A549 (cell line): Measurements from ENCODE around the gene MEMO1. TPM values are rescaled to one million over a fixed set of nuclear protein-coding genes. Genes with fewer than 3 reads are reported as not detected.
"Not testable (repeated sequence)": the region's sequence is repeated elsewhere in the genome, so short reads cannot be mapped to it uniquely, and the experiment has no call there.

Source experiments
- ATAC-seq, 2 experiments: fragments of 200-7000 bp in 1 of 2; fragments of >200 bp in 1 of 2; cut with Nextera tagmentation in 1 of 2; cut with Tn5 transposase in 1 of 2; 3 replicates each; pipeline versions ENCODE4 v1.8.0 to v1.9.1; 2018 to 2020; ENCODE audit warnings: mild to moderate bottlenecking in 1 of 2, moderate library complexity in 1 of 2
- CTCF ChIA-PET: fragments of 300-600 bp; sonication (Branson Sonifier 250); formaldehyde crosslinking; extraction: SDS; loops from one replicate; lab custom pipeline; 2021; ENCODE audit warnings: antibody characterized with exemption, inconsistent platforms; lab: Yijun Ruan, JAX
- POLR2A ChIA-PET: fragments of 350-600 bp; formaldehyde crosslinking; extraction: SDS; loops from one replicate; lab custom pipeline; 2021; ENCODE audit warnings: antibody characterized with exemption, inconsistent platforms; lab: Yijun Ruan, JAX
- DNase-seq, 2 experiments: peaks; one replicate each; pipeline versions ENCODE4 v3.0.0 to v3.0.0-alpha.2; 2011 to 2016; ENCODE audit warnings: low read depth in 1 of 2, low spot score in 1 of 2
- FAIRE-seq: peaks from 2 replicates; lab custom pipeline; 2011; peaks lifted over from hg19 to GRCh38; lab: Jason Lieb, UNC
- H3K27ac ChIP-seq, 2 experiments: fragments of >200 bp; sonication (Bioruptor Twin); formaldehyde crosslinking; 3 replicates each; pipeline ENCODE4 v1.5.1; 2016 to 2017
- H3K4me1 ChIP-seq: fragments of >200 bp; sonication (Bioruptor Twin); formaldehyde crosslinking; 3 replicates; pipeline ENCODE4 v1.6.1; 2016
- H3K4me2 ChIP-seq: fragments of >200 bp; sonication (Bioruptor Twin); formaldehyde crosslinking; 3 replicates; pipeline ENCODE4 v1.6.1; 2016
- H3K4me3 ChIP-seq: fragments of >200 bp; sonication (Bioruptor Twin); formaldehyde crosslinking; 3 replicates; pipeline ENCODE4 v1.5.1; 2016
- H3K9me3 ChIP-seq: fragments of >200 bp; sonication (Bioruptor Twin); formaldehyde crosslinking; 3 replicates; pipeline ENCODE4 v1.6.1; 2016
- CBX2 ChIP-seq: fragments of 200-600 bp; sonication (generic); IDR thresholded peaks from 2 replicates; pipeline ENCODE4 v1.6.1; 2016; ENCODE audit warnings: low read depth, mild to moderate bottlenecking, borderline replicate concordance
- CBX8 ChIP-seq: fragments of 200-600 bp; sonication (generic); IDR thresholded peaks from 2 replicates; pipeline ENCODE4 v1.6.1; 2016
- CHD2 ChIP-seq: fragments of 150-350 bp; IDR thresholded peaks from 2 replicates; pipeline ENCODE4 v1.6.1; 2014; ENCODE audit warnings: low read length; ENCODE audit not compliant: partially characterized antibody
- EHMT2 ChIP-seq: fragments of 200-600 bp; sonication (generic); IDR thresholded peaks from 2 replicates; pipeline ENCODE4 v1.6.1; 2016; ENCODE audit warnings: antibody characterized with exemption, low read depth, mild to moderate bottlenecking, moderate library complexity
- EP300 ChIP-seq, 2 experiments: fragments of >200 bp; sonication (Bioruptor Twin); formaldehyde crosslinking; IDR thresholded peaks; 2 replicates in 1 of 2; 3 replicates in 1 of 2; pipeline ENCODE4 v1.6.1; 2016 to 2017
- JUN ChIP-seq, 2 experiments: fragments of >200 bp; sonication (Bioruptor Twin); formaldehyde crosslinking; IDR thresholded peaks; 2 replicates in 1 of 2; 3 replicates in 1 of 2; pipeline ENCODE4 v1.6.1; 2016 to 2017
- MAZ ChIP-seq: fragments of 150-350 bp; IDR thresholded peaks from 2 replicates; pipeline ENCODE4 v1.6.1; 2014; ENCODE audit warnings: antibody characterized with exemption, low read depth, low read length, borderline replicate concordance
- NPAS2 ChIP-seq: fragments of 250-450 bp; sonication (Bioruptor Pico); IDR thresholded peaks from 2 replicates; pipeline ENCODE4 v1.8.0; 2022; ENCODE audit warnings: mild to moderate bottlenecking, moderate library complexity, borderline replicate concordance
- PHF8 ChIP-seq: fragments of 200-600 bp; sonication (generic); IDR thresholded peaks from 2 replicates; pipeline ENCODE4 v1.6.1; 2016; ENCODE audit warnings: low read depth, mild to moderate bottlenecking, antibody characterized with exemption, moderate library complexity, borderline replicate concordance
- POLR2A ChIP-seq: IDR thresholded peaks from 2 replicates; pipeline ENCODE4 v1.6.1; 2012; ENCODE audit warnings: mild to moderate bottlenecking, low read length
- RARB ChIP-seq: fragments of 250-450 bp; sonication (Bioruptor Pico); IDR thresholded peaks from 2 replicates; pipeline ENCODE4 v1.8.0; 2021; ENCODE audit warnings: mild to moderate bottlenecking, moderate library complexity
- SMC3 ChIP-seq: fragments of >200 bp; sonication (Bioruptor Twin); formaldehyde crosslinking; IDR thresholded peaks from 3 replicates; pipeline ENCODE4 v1.6.1; 2018; ENCODE audit warnings: inconsistent platforms
- SREBF2 ChIP-seq: fragments of 450-650 bp; IDR thresholded peaks from 2 replicates; pipeline ENCODE4 v1.6.1; 2014; ENCODE audit warnings: mild to moderate bottlenecking, moderate library complexity
- TP53 ChIP-seq: fragments of 250-450 bp; sonication (Bioruptor Pico); IDR thresholded peaks from 2 replicates; pipeline ENCODE4 v1.5.0; 2021; ENCODE audit warnings: mild to moderate bottlenecking, moderate library complexity
- USF2 ChIP-seq: fragments of 450-650 bp; IDR thresholded peaks from 2 replicates; pipeline ENCODE4 v1.6.1; 2014; ENCODE audit warnings: antibody characterized with exemption
- ZFP36 ChIP-seq: fragments of 450-650 bp; IDR thresholded peaks from 2 replicates; pipeline ENCODE4 v1.6.1; 2014; ENCODE audit warnings: borderline replicate concordance; ENCODE audit not compliant: partially characterized antibody
- ZSCAN20 ChIP-seq: fragments of 250-450 bp; sonication (Bioruptor Pico); IDR thresholded peaks from 2 replicates; pipeline ENCODE4 v1.8.0; 2022; ENCODE audit warnings: mild to moderate bottlenecking, moderate library complexity
- WGBS: methylation state at CpG from one replicate; pipeline ENCODE4 v1.1.6; 2017; ENCODE audit errors: missing lambda C conversion rate; 5-methylcytosine and 5-hydroxymethylcytosine counted together
- polyA plus RNA-seq, 4 experiments: library from polyadenylated mRNA; depleted of rRNA in 3 of 4; stranded (reverse); fragments of >200 nt; fragmentation: RNase III in 1 of 4; extraction: RNeasy Plus Mini Kit Qiagen cat#74134 plus additional on column Dnase treatment in 1 of 4; gene quantifications; 2 replicates in 3 of 4; 3 replicates in 1 of 4; pipeline ENCODE4 v1.2.3, GENCODE V29; 2011 to 2017
- TF ChIP-seq, protein P1 (sequence below): IDR thresholded peaks from 2 replicates; pipeline ENCODE4 v1.6.1; 2012
- TF ChIP-seq, protein P2 (sequence below): fragments of 200-600 bp; sonication (generic); IDR thresholded peaks from 2 replicates; pipeline ENCODE4 v1.6.1; 2016; ENCODE audit warnings: antibody characterized with exemption, mild to moderate bottlenecking, moderate library complexity
- TF ChIP-seq, protein P3 (sequence below): fragments of >200 bp; sonication (Bioruptor Twin); formaldehyde crosslinking; IDR thresholded peaks from 3 replicates; pipeline ENCODE4 v1.6.1; 2016

The MEMO1 gene
- polyA plus RNA-seq, 2 of the 4 experiments (the other 2 are of a cell fraction) = 80.2 to 87.0 TPM

DNA sequence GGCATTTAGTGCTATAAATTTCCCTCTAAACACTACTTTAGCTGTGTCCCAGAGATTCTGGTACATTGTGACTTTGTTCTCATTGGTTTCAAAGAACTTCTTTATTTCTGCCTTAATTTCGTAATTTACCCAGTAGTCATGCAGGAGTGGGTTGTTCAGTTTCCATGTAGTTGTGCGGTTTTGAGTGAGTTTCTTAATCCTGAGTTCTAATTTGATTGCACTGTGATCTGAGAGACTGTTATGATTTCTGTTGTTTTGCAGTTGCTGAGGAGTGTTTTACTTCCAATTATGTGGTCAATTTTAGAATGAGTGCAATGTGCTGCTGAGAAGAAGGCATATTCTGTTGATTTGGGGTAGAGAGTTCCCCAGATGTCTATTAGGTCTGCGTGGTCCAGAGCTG, 112.5 kb downstream of the MEMO1 start:
- peaks cover 21% of the 10 kb centered on the region for H3K9me3 ChIP-seq
- H3K4me2 ChIP-seq, FAIRE-seq, H3K27ac ChIP-seq, POLR2A ChIA-PET, DNase-seq, H3K4me3 ChIP-seq, H3K4me1 ChIP-seq, ATAC-seq: not testable (repeated sequence)
- CTCF ChIA-PET = interaction anchor here (1.1 kb wide), 1 partner anchor 40 kb away, joined by 3 read pairs; no protein-coding TSS in a partner anchor
- WGBS = 93% methylated on average over 3 of the region's 3 CpGs

GRCh38 chr2:31897340-31897739, 113.5 kb downstream of the MEMO1 start:
- DNase-seq, H3K4me3 ChIP-seq, POLR2A ChIA-PET, H3K4me2 ChIP-seq, FAIRE-seq, H3K27ac ChIP-seq, ATAC-seq, H3K4me1 ChIP-seq: not testable (repeated sequence)
- 93% methylated on average over 4 of the region's 4 CpGs for WGBS
- CTCF ChIA-PET = interaction anchor here (0.6 kb wide), 1 partner anchor 11 kb away, joined by 3 read pairs; no protein-coding TSS in a partner anchor
- peaks cover 21% of the 10 kb centered on the region for H3K9me3 ChIP-seq

GRCh38 chr2:31896293-31896692, 114.5 kb downstream of the MEMO1 start:
- no peak for ATAC-seq
- TF ChIP-seq, protein P1, sequence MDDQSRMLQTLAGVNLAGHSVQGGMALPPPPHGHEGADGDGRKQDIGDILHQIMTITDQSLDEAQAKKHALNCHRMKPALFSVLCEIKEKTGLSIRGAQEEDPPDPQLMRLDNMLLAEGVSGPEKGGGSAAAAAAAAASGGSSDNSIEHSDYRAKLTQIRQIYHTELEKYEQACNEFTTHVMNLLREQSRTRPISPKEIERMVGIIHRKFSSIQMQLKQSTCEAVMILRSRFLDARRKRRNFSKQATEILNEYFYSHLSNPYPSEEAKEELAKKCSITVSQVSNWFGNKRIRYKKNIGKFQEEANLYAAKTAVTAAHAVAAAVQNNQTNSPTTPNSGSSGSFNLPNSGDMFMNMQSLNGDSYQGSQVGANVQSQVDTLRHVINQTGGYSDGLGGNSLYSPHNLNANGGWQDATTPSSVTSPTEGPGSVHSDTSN = no peak
- no peak for TF ChIP-seq MAZ
- TF ChIP-seq EHMT2 = no peak
- TF ChIP-seq, protein P2, sequence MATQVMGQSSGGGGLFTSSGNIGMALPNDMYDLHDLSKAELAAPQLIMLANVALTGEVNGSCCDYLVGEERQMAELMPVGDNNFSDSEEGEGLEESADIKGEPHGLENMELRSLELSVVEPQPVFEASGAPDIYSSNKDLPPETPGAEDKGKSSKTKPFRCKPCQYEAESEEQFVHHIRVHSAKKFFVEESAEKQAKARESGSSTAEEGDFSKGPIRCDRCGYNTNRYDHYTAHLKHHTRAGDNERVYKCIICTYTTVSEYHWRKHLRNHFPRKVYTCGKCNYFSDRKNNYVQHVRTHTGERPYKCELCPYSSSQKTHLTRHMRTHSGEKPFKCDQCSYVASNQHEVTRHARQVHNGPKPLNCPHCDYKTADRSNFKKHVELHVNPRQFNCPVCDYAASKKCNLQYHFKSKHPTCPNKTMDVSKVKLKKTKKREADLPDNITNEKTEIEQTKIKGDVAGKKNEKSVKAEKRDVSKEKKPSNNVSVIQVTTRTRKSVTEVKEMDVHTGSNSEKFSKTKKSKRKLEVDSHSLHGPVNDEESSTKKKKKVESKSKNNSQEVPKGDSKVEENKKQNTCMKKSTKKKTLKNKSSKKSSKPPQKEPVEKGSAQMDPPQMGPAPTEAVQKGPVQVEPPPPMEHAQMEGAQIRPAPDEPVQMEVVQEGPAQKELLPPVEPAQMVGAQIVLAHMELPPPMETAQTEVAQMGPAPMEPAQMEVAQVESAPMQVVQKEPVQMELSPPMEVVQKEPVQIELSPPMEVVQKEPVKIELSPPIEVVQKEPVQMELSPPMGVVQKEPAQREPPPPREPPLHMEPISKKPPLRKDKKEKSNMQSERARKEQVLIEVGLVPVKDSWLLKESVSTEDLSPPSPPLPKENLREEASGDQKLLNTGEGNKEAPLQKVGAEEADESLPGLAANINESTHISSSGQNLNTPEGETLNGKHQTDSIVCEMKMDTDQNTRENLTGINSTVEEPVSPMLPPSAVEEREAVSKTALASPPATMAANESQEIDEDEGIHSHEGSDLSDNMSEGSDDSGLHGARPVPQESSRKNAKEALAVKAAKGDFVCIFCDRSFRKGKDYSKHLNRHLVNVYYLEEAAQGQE = no peak
- no peak for TF ChIP-seq NPAS2 (CRISPR knock-in tag)
- TF ChIP-seq CHD2 = no peak
- no peak for TF ChIP-seq USF2
- TF ChIP-seq ZFP36 = no peak
- no peak for TF ChIP-seq CBX2
- no peak for TF ChIP-seq RARB
- TF ChIP-seq POLR2A = no peak
- TF ChIP-seq, protein P3, sequence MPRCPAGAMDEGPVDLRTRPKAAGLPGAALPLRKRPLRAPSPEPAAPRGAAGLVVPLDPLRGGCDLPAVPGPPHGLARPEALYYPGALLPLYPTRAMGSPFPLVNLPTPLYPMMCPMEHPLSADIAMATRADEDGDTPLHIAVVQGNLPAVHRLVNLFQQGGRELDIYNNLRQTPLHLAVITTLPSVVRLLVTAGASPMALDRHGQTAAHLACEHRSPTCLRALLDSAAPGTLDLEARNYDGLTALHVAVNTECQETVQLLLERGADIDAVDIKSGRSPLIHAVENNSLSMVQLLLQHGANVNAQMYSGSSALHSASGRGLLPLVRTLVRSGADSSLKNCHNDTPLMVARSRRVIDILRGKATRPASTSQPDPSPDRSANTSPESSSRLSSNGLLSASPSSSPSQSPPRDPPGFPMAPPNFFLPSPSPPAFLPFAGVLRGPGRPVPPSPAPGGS = no peak
- TF ChIP-seq ZSCAN20 (CRISPR knock-in tag) = no peak
- TF ChIP-seq CBX8 = no peak
- no peak for TF ChIP-seq SREBF2
- TF ChIP-seq PHF8 = no peak
- TF ChIP-seq JUN (IDR thresholded peaks at IDR 0.05) = no peak
- no peak for TF ChIP-seq TP53 (CRISPR knock-in tag)
- no peak for TF ChIP-seq SMC3
- TF ChIP-seq EP300 (IDR thresholded peaks at IDR 0.05) = no peak
- no peak for FAIRE-seq

More at GRCh38 chr2:31896293-31896692, 114.5 kb downstream of the MEMO1 start:
- POLR2A ChIA-PET = no interaction called here
- no peak for DNase-seq
- peaks cover 21% of the 10 kb centered on the region for H3K9me3 ChIP-seq
- no peaks in the 10 kb centered on the region for H3K4me1 ChIP-seq
- no peak overlapping the region for H3K4me2 ChIP-seq
- CTCF ChIA-PET = no interaction called here
- WGBS = 94% methylated on average over 1 of the region's 1 CpG
- no peak overlapping the region for H3K4me3 ChIP-seq
- H3K27ac ChIP-seq = no peak overlapping the region
